NCI-H82 treated with DMSO at 0.1 percent for 48 hours (cell line): ENCODE data around the gene HMCN2.

Experiments used
- DNase-seq: peaks from one replicate; lab custom pipeline; 2025; ENCODE audit not compliant: unreplicated experiment; lab: John Stamatoyannopoulos, UW

Gene HMCN2

DNA sequence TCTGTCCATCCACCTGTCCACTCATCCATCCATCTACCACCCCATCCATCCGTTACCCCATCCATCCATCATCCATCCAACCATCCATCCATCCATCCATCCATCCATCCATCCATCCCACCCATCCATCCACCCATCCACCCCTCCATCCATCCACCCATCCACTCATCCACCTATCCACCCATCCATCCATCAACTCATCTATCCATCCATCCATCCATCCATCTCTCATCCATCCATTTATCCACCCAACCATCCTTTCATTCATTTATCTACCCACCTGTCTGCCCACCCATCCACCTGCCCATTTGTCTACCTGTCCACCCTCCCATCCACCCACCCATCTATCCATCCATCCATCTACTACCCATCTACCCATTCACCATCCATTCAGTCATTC, 95.1 kb downstream of the HMCN2 start:
- DNase-seq = no peak

DNA sequence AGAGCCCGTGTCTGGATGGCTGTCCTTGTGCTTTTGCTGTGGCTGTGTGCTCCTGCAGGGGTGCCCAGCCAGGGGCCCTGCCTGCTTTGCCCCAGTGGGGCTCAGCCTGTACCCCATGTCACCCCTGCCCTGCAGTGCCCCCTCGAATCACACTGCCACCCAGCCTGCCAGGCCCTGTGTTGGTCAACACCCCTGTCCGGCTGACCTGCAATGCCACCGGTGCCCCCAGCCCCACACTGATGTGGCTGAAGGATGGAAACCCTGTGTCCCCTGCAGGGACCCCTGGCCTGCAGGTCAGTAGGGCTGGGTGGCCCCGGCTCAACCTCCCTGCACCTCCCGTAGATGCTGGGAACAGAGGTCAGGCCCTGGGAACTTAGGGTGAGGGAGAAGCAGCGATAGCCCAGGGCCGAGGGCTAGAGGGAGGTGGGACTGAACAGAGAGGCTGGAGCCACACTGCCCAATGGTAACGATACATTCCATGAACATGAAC, 96.4 kb downstream of the HMCN2 start:
- DNase-seq = no peak

DNA sequence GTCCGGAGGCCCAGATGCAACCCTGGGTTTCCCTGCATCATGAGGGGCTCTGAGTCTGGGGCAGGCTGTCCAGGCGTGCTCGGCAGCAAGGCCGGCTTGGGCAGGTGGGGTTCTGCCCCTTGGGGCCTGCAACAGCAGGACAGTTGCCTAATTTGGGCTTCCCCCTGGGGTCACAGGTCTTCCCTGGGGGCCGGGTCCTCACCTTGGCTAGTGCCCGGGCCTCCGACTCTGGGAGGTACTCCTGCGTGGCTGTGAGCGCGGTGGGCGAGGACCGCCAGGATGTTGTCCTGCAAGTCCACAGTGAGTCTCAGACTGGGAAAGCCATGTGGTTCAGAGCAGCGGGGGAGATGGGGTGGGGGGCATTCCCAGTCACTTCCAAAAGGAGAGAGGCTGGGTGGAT, 97.1 kb downstream of the HMCN2 start:
- DNase-seq = no peak

DNA sequence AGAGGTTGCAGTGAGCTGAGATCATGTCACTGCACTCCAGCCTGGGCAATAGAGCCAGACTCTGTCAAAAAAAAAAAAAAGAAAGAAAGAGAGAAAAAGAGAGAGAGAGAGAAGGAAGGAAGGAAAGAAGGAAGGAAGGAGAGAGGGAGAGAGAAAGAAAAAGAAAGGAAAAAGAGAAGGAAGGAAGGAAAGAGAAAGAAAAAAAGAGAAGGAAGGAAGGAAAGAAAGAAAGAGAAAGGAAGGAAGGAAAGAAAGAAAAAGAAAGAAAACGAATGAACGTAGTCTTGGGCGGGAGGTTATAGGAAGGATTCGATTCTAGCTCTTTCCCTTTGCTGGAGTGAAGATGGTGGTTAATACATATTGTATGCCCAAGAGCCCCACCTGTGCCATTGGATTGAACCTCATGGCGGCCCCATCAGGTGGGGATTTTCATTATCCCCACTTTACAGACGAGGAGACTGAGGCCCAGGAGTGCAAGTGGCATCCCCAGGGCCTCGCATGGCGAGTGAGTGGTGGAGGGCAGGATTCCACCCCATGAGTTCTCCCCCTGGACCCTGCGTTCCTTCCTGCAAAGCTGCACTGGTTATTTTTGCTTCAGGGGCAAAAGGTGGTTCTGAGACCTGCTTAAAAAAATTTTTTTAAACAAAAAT, 98.3 kb downstream of the HMCN2 start:
- DNase-seq = no peak

DNA sequence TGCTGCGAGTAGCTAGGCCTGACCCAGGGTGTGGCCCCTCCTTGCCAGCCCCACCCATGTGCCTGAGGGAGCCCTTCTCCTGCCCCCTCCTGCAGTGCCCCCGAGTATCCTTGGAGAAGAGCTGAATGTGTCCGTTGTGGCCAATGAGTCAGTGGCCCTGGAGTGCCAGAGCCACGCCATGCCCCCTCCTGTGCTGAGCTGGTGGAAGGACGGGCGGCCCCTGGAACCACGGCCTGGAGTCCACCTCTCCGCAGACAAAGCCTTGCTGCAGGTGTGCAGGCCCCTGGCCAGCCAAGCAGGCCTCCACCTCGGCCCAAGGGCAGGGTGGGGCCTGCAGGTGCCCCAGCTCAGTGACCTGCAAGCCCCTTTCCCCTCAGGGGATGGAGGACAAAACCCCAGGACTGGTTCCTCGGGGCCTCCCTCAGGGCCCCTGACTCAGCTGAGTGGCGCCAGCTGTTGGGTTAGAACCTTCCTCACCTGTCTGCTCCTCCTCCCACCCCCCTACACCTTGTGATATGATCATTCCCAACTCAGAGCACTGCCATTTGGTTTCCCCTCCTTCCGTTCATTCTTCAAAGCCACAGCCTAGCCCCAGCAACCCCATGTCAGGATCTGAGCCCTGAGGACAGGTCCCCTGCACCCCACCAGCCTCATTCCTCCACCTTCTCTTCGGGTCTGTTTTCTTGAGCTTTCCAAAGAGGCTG, 99.2 kb downstream of the HMCN2 start:
- DNase-seq = no peak

DNA sequence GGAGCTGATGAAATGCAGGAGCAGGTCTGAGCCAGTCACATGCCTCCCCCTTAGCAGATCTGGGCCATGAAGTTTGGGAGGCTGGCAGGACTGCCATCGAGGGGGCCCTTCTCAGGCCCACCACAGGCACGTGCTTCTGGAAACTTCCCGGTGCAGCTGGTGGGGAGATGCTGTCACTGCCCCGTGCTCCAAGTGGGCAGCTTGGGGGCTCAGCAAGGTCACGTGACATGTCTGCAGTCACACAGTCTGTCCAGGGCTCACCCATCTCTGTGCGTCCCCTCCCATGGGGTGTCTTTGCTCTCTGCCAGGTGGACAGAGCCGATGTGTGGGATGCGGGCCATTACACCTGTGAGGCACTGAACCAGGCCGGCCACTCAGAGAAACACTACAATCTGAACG, 99.8 kb downstream of the HMCN2 start:
- no peak for DNase-seq

DNA sequence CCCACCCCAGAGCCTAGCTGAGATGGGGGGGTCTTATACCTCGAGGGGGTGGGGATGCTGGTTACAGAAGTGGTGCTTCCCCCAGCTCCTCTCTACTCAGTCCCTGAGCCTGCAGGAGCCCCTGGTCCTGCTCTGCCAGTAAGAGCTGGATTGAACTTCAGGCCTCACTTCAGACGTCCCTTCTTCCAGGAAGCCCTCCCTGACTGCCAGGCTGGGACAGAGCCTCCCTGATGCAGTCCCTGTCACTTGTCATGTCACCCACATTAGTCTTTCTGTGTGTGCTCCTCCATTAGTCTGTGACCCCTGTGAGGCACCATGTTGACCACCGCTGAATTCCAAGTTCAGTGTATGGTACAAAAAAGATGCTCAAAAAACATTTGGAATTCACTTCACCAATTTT, 100.5 kb downstream of the HMCN2 start:
- DNase-seq = no peak

DNA sequence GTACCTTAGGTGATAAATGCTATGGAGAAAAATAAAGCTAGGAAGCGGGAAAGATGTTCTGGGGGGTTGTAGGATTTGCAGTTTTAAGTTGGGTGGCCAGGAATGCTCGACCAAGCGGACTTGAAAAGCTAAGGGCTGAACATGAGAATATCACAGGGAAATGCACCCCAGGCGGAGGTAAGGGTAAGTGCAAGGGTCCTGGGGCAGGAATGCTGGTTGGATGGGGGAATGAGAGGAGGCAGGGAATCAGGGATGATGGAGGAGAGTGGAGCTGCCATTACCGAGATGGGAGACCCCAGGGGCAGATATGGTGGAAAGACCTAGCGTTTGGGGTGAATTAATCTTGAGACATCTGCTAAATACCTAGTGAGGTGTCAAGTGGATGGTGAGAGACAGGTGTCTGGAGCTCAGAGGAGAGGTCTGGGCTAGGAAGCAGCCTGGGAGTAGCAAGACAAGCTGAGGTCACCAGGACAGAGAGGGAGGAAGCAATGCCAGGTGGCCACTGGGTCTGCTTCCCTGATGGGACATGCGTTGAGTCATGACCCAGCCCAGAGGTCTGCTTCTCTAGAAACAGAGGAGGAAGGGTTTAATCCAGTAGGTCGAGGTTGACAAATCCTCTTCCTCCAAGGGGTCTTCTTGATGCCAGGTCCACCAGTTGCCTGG, 101.5 kb downstream of the HMCN2 start:
- DNase-seq = no peak

DNA sequence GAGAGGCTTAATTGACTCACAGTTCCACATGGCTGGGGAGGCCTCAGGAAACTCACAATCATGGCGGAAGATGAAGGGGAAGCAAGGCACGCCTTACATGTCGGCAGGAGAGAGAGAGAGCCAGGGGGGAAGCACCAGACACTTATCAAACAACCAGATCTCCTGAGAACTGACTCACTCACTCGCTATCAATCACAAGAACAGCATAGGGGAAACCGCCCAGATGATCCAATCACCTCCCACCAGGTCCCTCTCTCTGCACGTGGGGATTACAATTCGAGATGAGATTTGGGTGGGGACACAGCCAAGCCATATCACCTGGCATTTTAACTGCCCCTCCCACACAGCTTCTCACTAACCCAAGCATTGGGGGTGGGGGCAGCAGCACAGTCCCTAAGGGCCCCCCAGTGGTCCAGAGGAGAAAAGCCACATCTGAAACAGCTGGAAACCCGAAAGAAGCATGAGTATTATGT, 103.1 kb downstream of the HMCN2 start:
- no peak for DNase-seq

DNA sequence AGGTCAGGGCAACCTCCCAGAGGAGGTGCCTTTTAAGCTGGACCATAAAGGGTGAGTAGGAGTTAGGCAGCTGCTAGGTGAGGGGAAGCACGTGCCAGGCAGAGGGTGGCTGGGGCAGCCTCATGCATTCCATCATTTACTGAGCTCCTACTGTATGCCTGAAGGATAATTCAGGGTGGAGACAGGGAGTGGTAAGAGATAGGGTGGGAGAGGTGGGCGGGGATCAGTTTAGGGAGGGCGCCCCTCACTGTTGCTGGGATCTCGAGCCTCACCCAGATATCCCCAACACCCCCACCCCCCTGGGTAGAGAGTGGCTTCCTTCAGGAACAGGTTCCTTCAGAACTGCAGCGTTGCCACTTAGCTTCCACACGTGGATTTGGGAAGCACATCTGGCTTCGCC, 104.7 kb downstream of the HMCN2 start:
- no peak for DNase-seq

DNA sequence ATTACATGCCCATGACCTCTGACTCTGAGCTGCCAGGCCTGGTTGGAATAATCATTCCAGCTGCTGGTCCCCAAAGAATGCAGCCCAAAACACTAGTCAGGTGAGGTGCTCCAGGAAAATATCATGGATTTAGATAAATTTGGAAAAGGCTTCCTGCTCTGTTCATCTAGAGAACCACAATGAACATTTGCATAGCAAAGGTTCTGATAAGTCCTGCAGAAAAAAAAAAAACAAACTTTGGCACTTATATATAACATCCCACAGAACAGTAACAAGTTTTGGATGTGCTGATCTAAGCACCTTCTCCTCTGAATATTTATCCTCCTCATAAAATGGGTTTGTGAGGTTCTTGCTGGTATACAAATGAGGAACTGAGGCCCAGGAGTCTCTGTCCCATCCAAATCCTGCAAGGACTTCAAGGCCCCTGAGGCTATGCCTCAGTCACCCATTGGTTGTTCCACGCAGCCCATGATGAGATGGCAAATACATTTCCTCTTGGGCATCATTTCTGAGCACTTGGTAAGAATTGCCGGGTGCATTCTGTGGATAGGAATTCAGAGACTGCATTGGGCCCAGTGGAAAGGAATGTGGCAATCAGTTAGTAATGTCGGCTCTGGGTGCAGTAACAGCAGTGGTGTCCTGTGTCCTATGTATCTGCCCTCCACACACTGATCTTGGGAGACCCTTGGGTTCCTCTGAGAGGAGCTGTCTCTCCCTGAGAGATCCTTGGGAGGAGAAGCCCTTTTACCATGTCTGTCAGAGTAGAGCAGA, 105.8 kb downstream of the HMCN2 start:
- DNase-seq = no peak

DNA sequence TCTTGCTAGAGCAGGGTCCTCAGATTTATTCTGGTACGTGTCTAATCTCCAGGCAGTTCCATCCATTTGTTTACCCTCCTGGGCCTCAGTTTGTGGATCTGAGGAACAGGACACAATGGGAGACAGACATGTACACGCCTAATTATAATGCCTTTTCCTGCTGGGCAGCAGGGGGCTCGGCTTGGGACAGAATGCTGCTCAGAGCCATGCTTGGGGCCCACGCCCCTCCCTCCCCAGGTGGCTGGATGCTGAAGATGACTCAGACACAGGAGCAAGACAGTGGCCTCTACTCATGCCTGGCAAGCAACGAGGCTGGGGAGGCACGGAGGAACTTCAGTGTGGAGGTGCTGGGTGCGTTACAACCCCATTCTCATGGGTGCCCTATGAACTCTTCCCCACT, 106.5 kb downstream of the HMCN2 start:
- no peak for DNase-seq

DNA sequence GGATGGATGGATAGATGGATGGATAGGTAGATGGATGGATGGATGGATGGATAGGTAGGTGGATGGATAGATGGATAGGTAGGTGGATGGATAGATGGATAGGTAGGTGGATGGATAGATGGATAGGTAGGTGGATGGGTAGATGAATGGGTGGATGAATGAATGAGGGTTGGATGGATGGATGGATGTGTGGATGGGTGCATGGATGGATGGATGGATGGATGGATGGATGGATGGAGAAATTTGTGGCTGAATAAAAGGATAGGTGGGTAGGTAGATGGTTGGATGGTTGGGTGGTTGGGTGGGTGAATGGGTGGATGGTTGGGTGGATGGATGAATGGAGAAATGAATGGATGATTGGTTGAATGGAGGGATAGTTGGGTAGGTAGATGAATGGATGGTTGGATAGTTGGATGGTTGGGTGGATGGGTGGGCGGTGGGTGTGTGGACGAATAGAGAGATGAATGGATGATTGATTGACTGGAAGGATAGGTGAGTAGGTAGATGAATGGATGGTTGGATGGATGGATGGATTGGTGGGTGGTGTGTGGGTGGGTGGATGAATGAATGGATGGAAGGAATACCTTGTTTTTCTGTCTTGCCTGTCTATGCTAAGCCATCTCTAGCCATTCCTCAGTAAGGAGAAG, 108.2 kb downstream of the HMCN2 start:
- no peak for DNase-seq

DNA sequence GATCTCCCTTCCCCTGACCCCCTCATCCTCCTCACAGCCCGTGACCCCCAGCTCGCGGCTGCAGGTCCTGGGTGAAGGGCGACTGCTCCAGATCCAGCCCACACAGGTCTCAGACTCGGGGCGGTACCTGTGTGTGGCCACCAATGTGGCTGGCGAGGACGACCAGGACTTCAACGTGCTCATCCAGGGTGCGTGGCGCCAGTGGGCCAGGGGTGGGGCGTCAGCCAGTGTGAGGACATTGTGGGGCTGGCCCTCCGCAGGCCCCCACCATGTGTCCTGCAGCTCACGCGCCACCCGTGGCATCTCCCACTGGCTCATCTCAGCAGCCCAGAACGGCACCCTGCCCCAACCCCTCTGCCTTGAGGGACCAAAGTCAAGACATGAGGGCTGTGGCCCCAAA, 112.1 kb downstream of the HMCN2 start:
- DNase-seq = no peak

DNA sequence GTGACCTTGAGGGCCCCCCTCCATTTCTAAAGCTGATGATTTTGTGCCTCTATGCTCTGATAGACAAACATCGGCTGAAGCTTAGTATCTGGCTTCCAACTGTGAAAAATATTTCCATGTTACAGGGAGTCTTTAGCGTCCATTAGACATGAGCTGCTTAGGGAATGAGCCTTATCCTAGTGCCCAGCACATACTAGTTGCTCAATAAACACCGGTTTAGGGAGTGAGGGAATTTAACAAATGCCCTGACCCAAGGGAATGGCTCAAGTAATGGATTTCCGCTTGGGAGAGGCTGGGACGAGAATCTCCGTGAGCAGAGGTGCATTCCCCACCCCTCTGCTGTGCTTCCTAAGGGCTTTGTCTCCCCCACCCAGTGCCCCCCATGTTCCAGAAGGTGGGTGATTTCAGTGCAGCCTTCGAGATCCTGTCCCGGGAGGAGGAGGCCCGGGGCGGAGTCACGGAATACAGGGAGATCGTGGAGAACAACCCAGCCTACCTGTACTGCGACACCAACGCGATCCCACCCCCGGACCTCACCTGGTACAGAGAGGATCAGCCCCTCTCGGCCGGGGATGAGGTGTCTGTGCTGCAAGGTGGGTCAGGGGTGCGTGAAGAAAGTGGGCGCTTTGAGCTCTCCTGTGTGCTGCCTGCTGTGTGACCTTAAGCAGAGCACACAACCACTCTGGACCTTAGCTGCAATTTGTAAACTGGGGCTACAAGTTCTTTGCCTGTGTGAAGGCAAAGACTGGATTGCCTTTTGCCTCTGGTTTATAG, 113.5 kb downstream of the HMCN2 start:
- DNase-seq = no peak

DNA sequence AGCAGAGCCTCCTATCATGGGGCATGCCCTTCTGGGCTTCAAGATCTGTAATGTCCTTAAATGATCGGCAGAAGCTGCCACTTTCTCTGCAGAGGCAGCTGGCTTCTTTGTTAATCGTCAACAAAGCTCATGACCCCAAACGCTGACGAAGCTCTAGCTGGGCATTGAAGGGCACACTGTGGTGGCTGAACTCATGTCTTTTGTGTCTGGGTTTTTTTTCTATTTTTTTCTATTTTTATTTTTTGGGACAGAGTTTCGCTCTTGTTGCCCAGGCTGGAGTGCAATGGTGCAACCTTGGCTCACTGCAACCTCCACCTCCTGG, 114.0 kb downstream of the HMCN2 start:
- no peak for DNase-seq

DNA sequence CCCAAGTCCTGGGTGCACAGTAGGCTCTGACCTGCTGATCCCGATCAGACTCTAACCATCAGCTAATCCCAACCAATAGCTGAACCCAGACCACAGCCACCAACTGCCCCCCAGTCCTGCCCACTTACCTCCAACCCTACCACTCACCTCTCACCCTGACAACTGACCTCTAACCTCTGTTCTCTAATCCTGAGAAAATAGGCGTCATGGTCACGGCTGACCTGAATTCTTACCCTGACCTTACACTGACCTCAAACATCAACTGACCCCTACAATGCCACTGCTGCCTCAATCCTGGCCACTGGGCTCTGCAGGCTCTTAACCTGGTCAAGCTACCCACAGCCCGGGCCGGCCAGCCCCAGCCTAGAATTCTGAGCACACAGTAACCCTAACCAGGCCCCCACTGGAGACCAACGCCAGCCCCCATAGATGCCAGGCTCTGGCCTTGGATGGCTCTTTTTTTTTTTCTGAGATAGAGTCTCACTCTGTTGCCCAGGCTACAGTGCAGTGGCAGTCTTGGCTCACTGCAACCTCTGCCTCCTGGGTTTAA, 115.4 kb downstream of the HMCN2 start:
- DNase-seq = no peak

DNA sequence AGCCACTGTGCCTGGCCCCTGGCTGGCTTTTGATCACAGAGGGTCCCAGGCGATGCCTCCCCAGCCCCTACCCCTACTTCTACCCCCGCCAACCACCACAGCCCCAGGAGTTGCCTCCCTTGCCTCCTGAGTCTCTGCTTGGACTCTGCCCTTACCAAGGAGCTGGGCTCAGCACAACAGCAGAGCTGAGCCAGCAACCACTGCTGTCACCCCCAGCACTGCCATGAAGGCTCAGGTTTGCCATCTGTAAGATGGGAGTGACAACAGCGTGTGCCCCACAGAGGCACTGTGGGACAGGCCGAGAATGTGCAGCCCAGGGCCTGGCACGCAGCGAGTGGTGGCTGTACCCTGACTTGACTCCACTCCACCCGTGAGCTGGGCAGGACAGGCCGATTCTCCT, 116.1 kb downstream of the HMCN2 start:
- no peak for DNase-seq

DNA sequence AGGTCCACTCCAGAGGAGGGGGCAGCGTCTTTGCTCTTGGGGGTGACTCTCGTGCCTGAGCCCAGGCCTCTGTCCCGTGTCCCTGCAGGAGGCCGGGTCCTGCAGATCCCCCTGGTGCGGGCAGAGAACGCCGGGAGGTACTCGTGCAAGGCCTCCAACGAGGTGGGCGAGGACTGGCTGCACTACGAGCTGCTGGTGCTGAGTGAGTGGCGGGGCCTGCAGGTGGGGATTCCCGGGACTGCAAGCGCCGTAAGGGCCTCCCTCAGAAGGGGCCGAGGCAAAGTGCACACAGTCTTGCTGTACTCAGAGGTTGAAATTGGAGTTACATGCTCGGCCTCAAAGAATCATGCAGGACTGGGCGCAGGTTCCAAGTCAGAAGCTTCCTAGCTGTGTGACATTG, 116.5 kb downstream of the HMCN2 start:
- DNase-seq = no peak
